Mucosa of gallbladder (tissue), 1 donor: ENCODE data around the gene EIF4G3. TPM values are rescaled to one million over a fixed set of nuclear protein-coding genes. Genes with fewer than 3 reads are reported as not detected.
A peak's percentile ranks its signal among the peaks of the same experiment; 100 is the strongest.
"Not testable (repeated sequence)": the region's sequence is repeated elsewhere in the genome, so short reads cannot be mapped to it uniquely, and the experiment has no call there.

Source experiments
- DNase-seq: peaks from one replicate; pipeline ENCODE4 v3.0.0-alpha.2; 2020; ENCODE audit warnings: low spot score
- total RNA-seq: library from RNA; stranded (reverse); gene quantifications from one replicate; pipeline ENCODE4 v1.2.1, GENCODE V29; 2021
- donor health status: DM: no; HTN: no; CAD: no.

The EIF4G3 gene
- total RNA-seq, 1 donor from 2014 or later: 63.9 TPM

- DNase-seq: no peak
Measured at GRCh38 chr1:21189421-21189820, 12.7 kb upstream of the EIF4G3 start.

GRCh38 chr1:21188235-21188634 lies 11.5 kb upstream of the EIF4G3 start:
- DNase-seq: no peak

- DNase-seq: no peak
Measured at GRCh38 chr1:21185221-21185731, 8.6 kb upstream of the EIF4G3 start.

- no peak for DNase-seq
Measured at GRCh38 chr1:21184276-21184675, 7.6 kb upstream of the EIF4G3 start.

GRCh38 chr1:21182181-21182731 lies 5.6 kb upstream of the EIF4G3 start:
- no peak for DNase-seq

- DNase-seq: not testable (repeated sequence)
Measured at GRCh38 chr1:21178271-21178670, 1.6 kb upstream of the EIF4G3 start.

GRCh38 chr1:21175670-21176581 lies 771 bp downstream of the EIF4G3 start:
- DNase-seq: peak; percentile 20

GRCh38 chr1:21175324-21175669 lies 1.4 kb downstream of the EIF4G3 start:
- peak; percentile 49 for DNase-seq

- no peak for DNase-seq
Measured at GRCh38 chr1:21174654-21175323, 1.9 kb downstream of the EIF4G3 start.

- no peak for DNase-seq
Measured at GRCh38 chr1:21174230-21174629, 2.5 kb downstream of the EIF4G3 start.

GRCh38 chr1:21173096-21173495 lies 3.6 kb downstream of the EIF4G3 start:
- DNase-seq: not testable (repeated sequence)

- DNase-seq: peak; percentile 17
Measured at GRCh38 chr1:21170837-21171236, 5.9 kb downstream of the EIF4G3 start.

- no peak for DNase-seq
Measured at GRCh38 chr1:21168444-21168843, 8.3 kb downstream of the EIF4G3 start.

GRCh38 chr1:21165646-21166045 lies 11.1 kb downstream of the EIF4G3 start:
- no peak for DNase-seq

- no peak for DNase-seq
Measured at GRCh38 chr1:21165076-21165475, 11.6 kb downstream of the EIF4G3 start.

GRCh38 chr1:21164266-21164665 lies 12.4 kb downstream of the EIF4G3 start:
- no peak for DNase-seq

GRCh38 chr1:21162740-21163464 lies 13.8 kb downstream of the EIF4G3 start:
- no peak for DNase-seq

GRCh38 chr1:21161842-21162241 lies 14.9 kb downstream of the EIF4G3 start:
- no peak for DNase-seq

- DNase-seq: no peak
Measured at GRCh38 chr1:21160263-21160796, 16.4 kb downstream of the EIF4G3 start.

- no peak for DNase-seq
Measured at GRCh38 chr1:21157868-21158267, 18.8 kb downstream of the EIF4G3 start.

- no peak for DNase-seq
Measured at GRCh38 chr1:21157054-21157453, 19.6 kb downstream of the EIF4G3 start.

GRCh38 chr1:21156019-21156418 lies 20.7 kb downstream of the EIF4G3 start:
- no peak for DNase-seq
